Measurements from ENCODE around the gene DLEU7. TPM values are rescaled to one million over a fixed set of nuclear protein-coding genes. Genes with fewer than 3 reads are reported as not detected.
A peak's percentile ranks its signal among the peaks of the same experiment; 100 is the strongest.

The DLEU7 gene
- total and polyA plus RNA-seq, 10 of the 15 experiments (the other 5 are each of a cell fraction or from before 2014, with no cell fraction given), result not detected

GRCh38 chr13:50810998-50811397 lies 32.5 kb downstream of the DLEU7 start (continued):
- no peak for TF ChIP-seq ELK1 (IDR thresholded peaks at IDR 0.05; ENCODE audit: low read depth, low read length)
- TF ChIP-seq ZNF687 (IDR thresholded peaks at IDR 0.05), result no peak
- TF ChIP-seq GATAD2B (conservative IDR thresholded peaks at IDR 0.05; ENCODE audit: low read depth), result 0 out of 2 replicates have a peak, but pooled peaks have one; percentile 25
- no peak for TF ChIP-seq EED (IDR thresholded peaks at IDR 0.05; ENCODE audit: low read depth)
- TF ChIP-seq EP300 (IDR thresholded peaks at IDR 0.05; ENCODE audit: borderline replicate concordance in 1 of 2, control insufficient read depth in 1 of 2, low read depth in 2 of 2, low read length in 2 of 2), result peak; percentile 67 to 75
- peak; percentile 31; the same call in 1 of the 2 replicates for TF ChIP-seq ATF7 (IDR thresholded peaks at IDR 0.05; ENCODE audit: low read depth)
- TF ChIP-seq RB1 (IDR thresholded peaks at IDR 0.05; ENCODE audit: borderline replicate concordance), result no peak
- TF ChIP-seq POU2F2 (IDR thresholded peaks at IDR 0.05; ENCODE audit: borderline replicate concordance, low read depth, low read length), result peak; percentile 45; the same call in 1 of the 3 replicates
- no peak for TF ChIP-seq EZH2 (IDR thresholded peaks at IDR 0.05; ENCODE audit: borderline replicate concordance, control insufficient read depth, low read depth, low read length)
- no peak for TF ChIP-seq KAT2A (conservative IDR thresholded peaks at IDR 0.05; ENCODE audit: control insufficient read depth, low read depth, low read length)
- TF ChIP-seq YY1 (IDR thresholded peaks at IDR 0.05; ENCODE audit: low read depth, low read length), result no peak
- TF ChIP-seq RFX5 (IDR thresholded peaks at IDR 0.05; ENCODE audit: low read depth, low read length), result no peak
- no peak for TF ChIP-seq RELA (IDR thresholded peaks at IDR 0.05; ENCODE audit: borderline replicate concordance, partially characterized antibody)
- no peak for TF ChIP-seq JUND (IDR thresholded peaks at IDR 0.05; ENCODE audit: low read depth, low read length)
- no peak for TF ChIP-seq CEBPB (IDR thresholded peaks at IDR 0.05; ENCODE audit: borderline replicate concordance in 1 of 2, low read depth in 2 of 2, low read length in 2 of 2)
- TF ChIP-seq NFIC (IDR thresholded peaks at IDR 0.05; ENCODE audit: low read depth, low read length), result peak; percentile 86
- no peak for TF ChIP-seq HDAC6 (IDR thresholded peaks at IDR 0.05; ENCODE audit: unreplicated experiment)
- peak; percentile 53 to 64; a peak in 2 of 4 replicates for TF ChIP-seq IKZF2 (IDR thresholded peaks at IDR 0.05)
- TF ChIP-seq RAD21 (IDR thresholded peaks at IDR 0.05; ENCODE audit: insufficient read depth, low read depth, low read length), result peak; percentile 16; the same call in 1 of the 2 replicates
- no peak for TF ChIP-seq CBX3 (IDR thresholded peaks at IDR 0.05; ENCODE audit: borderline replicate concordance, low read depth)
- TF ChIP-seq STAT1 (conservative IDR thresholded peaks at IDR 0.05), result no peak
- peak; percentile 80 for TF ChIP-seq RUNX3 (IDR thresholded peaks at IDR 0.05; ENCODE audit: low read length)
- no peak for TF ChIP-seq FOXK2 (IDR thresholded peaks at IDR 0.05)
- no peak for TF ChIP-seq NR2C2 (IDR thresholded peaks at IDR 0.05; ENCODE audit: borderline replicate concordance, control insufficient read depth, insufficient read length, low read depth)
- TF ChIP-seq ZNF274 (IDR thresholded peaks at IDR 0.05; ENCODE audit: insufficient read depth, insufficient read length), result no peak
- no peak for TF ChIP-seq KLF5 (IDR thresholded peaks at IDR 0.05; ENCODE audit: partially characterized antibody)
- no peak for TF ChIP-seq NRF1 (conservative IDR thresholded peaks at IDR 0.05; ENCODE audit: low read depth, low read length)
- no peak for TF ChIP-seq SRF (IDR thresholded peaks at IDR 0.05; ENCODE audit: low read depth in 2 of 2, low read length in 2 of 2)

Data from GM12878 (cell line).